HG03045 (cell line): ENCODE data around the gene BPIFB6.

Experiments
- ATAC-seq: cut with Tn5 transposase; IDR thresholded peaks from one replicate; pipeline ENCODE4 v1.9.1; 2021; ENCODE audit warnings: mild to moderate bottlenecking, moderate library complexity; ENCODE audit not compliant: unreplicated experiment

BPIFB6 gene

DNA sequence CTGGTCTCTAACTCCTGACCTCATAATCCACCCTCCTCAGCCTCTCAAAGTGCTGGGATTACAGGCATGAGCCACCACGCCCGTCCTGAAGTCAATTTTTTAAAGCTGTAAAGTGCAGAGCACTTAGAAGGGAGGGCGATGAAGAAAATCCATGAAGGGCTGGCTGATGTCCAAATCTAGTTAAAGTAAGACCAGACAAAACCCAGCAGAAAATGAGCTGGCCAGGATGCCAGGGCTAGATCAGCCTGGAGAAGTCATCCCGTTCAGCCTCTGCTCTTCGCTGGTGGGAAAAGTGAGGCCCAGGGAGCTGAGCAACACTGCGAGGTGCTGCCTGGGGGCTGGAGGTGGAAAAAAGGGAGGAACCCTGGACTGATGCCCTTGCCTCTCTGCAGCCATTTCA, 51.1 kb downstream of the BPIFB6 start:
- no peak for ATAC-seq

DNA sequence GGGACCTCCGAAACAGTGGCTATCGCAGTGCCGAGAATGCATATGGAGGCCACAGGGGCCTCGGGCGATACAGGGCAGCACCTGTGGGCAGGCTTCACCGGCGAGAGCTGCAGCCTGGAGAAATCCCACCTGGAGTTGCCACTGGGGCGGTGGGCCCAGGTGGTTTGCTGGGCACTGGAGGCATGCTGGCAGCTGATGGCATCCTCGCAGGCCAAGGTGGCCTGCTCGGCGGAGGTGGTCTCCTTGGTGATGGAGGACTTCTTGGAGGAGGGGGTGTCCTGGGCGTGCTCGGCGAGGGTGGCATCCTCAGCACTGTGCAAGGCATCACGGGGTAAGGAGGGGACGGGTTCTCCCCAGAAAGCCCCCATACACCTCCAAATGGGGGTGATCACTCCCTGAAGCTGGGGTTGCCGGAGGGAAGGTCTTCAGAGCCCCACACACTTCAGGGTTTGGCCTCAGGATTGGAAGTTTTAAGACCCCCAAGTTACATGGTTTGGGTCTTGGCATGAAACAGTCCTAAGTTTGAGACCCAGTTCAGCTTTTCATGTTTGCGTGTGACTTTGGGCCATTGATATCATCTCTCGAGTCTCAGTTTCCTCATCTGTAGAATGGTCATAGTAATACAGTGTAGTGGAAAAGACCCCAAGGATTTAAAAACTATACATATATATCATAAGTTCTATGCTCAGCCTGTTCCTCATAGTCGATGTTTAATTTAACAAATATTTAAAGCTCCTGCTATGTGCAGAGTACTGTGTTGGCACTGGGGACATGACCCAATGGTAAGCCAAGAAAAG, 52.3 kb downstream of the BPIFB6 start:
- no peak for ATAC-seq

DNA sequence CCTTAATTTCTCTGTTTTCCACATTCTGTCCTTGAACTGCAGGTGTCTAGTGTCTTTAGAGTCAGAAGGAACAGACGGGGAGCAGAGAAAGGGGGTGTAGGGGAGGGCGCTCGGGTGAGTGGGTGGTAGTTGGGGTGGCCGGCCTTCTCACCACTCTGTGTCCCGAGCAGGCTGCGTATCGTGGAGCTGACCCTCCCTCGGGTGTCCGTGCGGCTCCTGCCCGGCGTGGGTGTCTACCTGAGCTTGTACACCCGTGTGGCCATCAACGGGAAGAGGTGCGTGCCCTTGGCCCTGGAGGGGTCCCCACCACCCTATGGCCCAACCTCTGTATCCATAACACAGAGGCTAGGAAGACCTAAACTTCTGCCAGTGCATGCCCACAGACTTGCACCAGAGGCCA, 53.3 kb downstream of the BPIFB6 start:
- no peak for ATAC-seq

DNA sequence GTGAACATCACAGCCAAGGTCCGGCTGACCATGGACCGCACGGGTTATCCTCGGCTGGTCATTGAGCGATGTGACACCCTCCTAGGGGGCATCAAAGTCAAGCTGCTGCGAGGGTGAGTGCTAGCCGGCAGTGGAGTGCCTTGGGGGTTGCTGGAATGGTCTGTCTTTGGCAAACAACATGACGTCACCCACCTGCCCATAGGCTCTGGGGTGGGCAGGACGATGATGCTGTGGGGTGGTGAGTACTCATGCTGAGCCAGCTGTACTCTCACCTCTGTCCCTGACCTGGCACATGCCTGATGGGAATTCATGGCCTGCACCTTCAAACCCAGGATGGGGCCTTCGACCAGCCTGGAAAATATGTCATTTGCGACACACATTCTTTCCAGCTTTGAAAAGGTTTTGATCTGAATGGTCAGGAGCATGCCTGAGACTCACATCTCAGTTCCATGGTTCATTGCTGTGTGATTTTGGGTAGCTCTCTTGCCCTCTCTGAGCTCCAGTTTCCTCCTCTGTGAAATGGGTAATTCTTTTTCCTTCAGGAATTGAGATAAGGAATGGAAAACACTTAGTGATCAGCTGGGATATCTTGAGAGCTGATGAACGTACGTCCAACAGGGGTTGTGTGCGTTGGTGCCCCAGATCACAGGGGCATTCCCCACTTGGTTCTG, 54.7 kb downstream of the BPIFB6 start:
- ATAC-seq = no peak

DNA sequence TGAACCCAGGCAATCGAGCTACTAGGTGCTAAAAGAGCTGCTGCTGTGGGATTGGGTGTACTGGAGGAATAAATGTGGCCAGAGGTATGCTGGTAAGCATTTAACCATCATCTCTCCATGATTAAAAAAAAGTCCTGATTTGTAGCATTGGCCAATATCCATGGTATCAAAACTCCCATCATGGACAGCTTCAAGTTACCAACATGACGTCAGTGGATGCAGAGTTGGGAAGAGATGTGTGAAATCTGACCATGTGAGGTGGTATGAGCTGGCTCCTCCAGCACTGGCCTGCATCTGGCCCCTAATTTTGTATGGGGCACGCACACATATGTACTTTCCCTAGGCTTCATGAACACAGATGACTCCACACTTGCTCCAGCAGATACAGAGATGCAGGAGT, 59.7 kb downstream of the BPIFB6 start:
- ATAC-seq = no peak

DNA sequence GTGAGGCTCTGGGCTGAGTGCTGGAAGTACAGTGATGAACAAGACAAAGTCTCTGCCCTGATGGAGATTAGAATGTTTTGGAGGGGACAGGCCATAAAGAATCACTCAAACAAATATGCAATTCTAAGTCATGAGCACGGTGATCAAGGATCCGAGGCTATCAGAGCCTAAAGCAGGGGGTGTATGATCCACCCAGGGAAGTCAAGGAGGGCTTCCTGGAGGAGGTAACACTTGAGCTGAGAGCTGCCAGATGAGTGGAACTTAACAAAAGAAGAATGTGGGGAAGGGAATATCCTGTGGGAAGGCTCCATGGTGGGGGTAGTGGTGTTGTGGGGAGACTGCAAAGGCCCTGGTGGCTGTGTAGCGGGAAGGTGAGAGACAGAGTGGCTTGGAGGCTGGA, 60.2 kb downstream of the BPIFB6 start:
- no peak for ATAC-seq

DNA sequence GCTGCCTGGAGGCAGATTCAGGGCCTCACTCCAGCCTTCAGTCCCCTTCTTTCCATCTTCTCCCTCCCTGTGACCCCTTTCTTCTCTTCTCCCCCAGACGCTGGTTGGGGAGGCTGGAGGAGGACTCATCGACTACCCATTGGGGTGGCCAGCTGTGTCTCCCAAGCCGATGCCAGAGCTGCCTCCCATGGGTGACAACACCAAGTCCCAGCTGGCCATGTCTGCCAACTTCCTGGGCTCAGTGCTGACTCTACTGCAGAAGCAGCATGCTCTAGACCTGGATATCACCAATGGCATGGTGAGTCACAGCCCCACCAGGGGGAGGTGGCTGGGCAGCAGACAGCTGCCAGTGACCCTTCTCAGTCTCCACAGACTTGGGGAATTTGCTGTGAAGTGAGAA, 60.9 kb downstream of the BPIFB6 start:
- no peak for ATAC-seq

DNA sequence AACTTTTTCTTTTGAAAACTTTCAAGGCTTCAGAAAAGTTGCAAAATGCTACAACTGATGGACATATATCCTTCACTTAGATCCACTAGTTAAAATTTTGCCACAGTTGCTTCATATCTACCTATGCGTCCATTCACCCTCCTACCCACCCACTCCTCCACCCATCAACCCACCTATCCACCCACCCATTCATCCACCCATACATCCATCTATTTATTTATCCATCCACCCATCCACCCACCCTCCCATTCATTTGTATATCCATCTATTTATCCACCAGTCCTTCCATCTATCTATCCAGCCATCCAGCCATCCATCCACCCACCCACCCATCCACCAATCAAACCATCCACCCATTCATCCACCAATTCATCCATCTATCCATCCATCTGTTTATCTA, 61.6 kb downstream of the BPIFB6 start:
- ATAC-seq = no peak

DNA sequence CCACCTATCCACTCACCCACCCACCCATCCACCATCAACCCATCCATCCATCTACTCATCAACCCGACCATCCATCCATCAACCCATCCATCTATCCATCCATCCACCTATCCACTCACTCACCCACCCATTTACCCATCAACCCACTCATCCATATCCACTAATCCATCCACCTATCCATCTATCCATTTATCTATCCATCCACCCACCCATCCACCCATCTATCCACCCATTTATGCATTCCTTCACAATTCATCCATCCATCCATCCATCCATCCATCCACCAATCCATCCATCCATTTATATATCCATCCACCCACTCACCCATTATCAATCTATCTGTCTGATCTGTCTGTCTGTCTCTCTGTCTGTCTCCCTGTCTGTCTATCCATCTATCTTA, 62.1 kb downstream of the BPIFB6 start:
- no peak for ATAC-seq
